Nephron progenitor cell (in vitro differentiated cells): ENCODE data around the gene SRPK3.
"Not testable (repeated sequence)": the region's sequence is repeated elsewhere in the genome, so short reads cannot be mapped to it uniquely, and the experiment has no call there.

ENCODE experiments used
- DNase-seq: peaks from one replicate; pipeline ENCODE4 v3.0.0; 2021
- H3K27ac Mint-ChIP-seq: 2 replicates; pipeline ENCODE4 v1.8.0; 2021; ENCODE audit warnings: mild to moderate bottlenecking, moderate library complexity, mixed read lengths
- H3K27me3 Mint-ChIP-seq: 2 replicates; pipeline ENCODE4 v1.8.0; 2021; ENCODE audit warnings: mild to moderate bottlenecking, low read depth, mixed read lengths; ENCODE audit not compliant: poor library complexity
- H3K36me3 Mint-ChIP-seq: 2 replicates; pipeline ENCODE4 v1.8.0; 2021; ENCODE audit warnings: low read depth, mixed read lengths
- H3K4me1 Mint-ChIP-seq: 2 replicates; pipeline ENCODE4 v1.8.0; 2021; ENCODE audit warnings: mixed read lengths
- H3K4me3 Mint-ChIP-seq: 2 replicates; pipeline ENCODE4 v1.8.0; 2021; ENCODE audit warnings: mild to moderate bottlenecking, moderate library complexity, mixed read lengths
- H3K9me3 Mint-ChIP-seq: 2 replicates; pipeline ENCODE4 v1.8.0; 2021; ENCODE audit warnings: mild to moderate bottlenecking, moderate library complexity, mixed read lengths
- CTCF ChIP-seq: fragments of 200-600 bp; sonication (generic); IDR thresholded peaks from 2 replicates; pipeline ENCODE4 v1.5.0; 2021; ENCODE audit warnings: antibody characterized with exemption

SRPK3 gene

DNA sequence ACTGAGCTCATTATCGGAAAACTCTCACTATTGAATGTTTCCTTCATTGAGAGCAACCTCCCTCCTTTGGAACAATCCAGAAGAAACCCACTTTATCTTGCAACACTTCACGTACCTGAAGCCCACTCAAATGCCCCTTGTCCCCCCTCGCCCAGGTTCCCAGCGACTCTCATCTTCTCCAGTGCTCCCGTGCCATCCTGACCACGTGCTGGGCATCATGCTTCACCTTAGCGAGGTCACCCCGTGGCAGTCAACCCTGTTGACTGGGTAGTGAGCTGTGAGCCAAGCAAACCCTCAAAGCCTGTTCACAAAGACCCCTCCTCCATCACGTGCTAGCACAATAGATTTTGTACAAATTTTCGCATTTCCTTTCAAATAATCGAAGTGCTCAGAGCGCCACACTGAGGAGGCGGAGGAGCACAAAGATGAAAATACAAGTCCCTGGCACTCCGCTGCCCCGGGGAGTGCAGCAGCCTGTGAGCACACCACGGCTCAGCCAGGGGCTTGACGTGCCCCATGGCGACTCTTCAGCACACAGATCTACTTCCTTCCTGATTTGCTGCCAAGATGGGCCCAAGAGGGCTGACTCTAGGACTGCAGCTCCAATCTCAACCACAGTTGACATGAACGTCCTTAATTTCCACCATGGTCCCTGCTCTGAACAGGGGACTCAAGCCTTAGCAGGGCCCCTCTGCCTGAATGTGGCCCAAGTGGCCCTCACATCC lies 33.9 kb downstream of the SRPK3 start:
- DNase-seq = no peak
- no peak overlapping the region for H3K27ac Mint-ChIP-seq
- no peak overlapping the region for H3K4me3 Mint-ChIP-seq
- H3K27me3 Mint-ChIP-seq = no peaks in the 10 kb centered on the region
- no peaks in the 10 kb centered on the region for H3K36me3 Mint-ChIP-seq
- H3K9me3 Mint-ChIP-seq = peaks cover 70% of the 10 kb centered on the region
- H3K4me1 Mint-ChIP-seq = peaks cover 28% of the 10 kb centered on the region
- no peak for TF ChIP-seq CTCF

GRCh38 chrX:153816831-153817690 lies 36.2 kb downstream of the SRPK3 start:
- TF ChIP-seq CTCF = no peak
- Mint-ChIP-seq H3K4me1 (peaks cover 29% of the 10 kb centered on the region), H3K9me3 (peaks cover 64% of the 10 kb centered on the region), H3K4me3 (peak overlapping the region; percentile 26), H3K27ac (peak overlapping the region; percentile 17), H3K27me3 (no peaks in the 10 kb centered on the region), H3K36me3 (no peaks in the 10 kb centered on the region)
- DNase-seq = no peak

DNA sequence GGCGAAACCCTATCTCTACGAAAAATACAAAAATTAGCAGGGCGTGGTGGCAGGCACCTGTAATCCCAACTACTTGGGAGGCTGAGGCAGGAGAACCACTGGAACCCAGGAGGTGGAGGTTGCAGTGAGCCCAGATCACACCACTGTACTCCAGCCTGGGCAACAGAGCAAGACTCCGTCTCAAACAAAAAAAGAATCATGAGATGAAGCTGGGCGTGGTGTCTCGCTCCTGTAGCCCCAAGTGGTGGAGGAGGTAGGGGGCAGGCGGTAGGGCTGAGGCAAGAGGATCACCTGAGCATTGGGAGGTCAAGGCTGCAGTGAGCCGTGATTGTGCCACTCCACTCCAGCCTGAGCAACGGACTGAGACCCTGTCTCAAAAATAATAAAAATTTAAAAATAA lies 37.2 kb downstream of the SRPK3 start:
- H3K4me1 Mint-ChIP-seq = peaks cover 32% of the 10 kb centered on the region
- H3K9me3 Mint-ChIP-seq = peaks cover 63% of the 10 kb centered on the region
- H3K36me3 Mint-ChIP-seq, H3K4me3 Mint-ChIP-seq, H3K27ac Mint-ChIP-seq, H3K27me3 Mint-ChIP-seq, DNase-seq: not testable (repeated sequence)

- no peaks in the 10 kb centered on the region for H3K27me3 Mint-ChIP-seq
- peak overlapping the region; percentile 70 for H3K4me3 Mint-ChIP-seq
- peaks cover 62% of the 10 kb centered on the region for H3K9me3 Mint-ChIP-seq
- H3K27ac Mint-ChIP-seq = no peak overlapping the region
- no peaks in the 10 kb centered on the region for H3K36me3 Mint-ChIP-seq
- H3K4me1 Mint-ChIP-seq = peaks cover 32% of the 10 kb centered on the region
- TF ChIP-seq CTCF = no peak
- DNase-seq = peak; percentile 79
Measured at GRCh38 chrX:153818571-153819383, 37.9 kb downstream of the SRPK3 start.

DNA sequence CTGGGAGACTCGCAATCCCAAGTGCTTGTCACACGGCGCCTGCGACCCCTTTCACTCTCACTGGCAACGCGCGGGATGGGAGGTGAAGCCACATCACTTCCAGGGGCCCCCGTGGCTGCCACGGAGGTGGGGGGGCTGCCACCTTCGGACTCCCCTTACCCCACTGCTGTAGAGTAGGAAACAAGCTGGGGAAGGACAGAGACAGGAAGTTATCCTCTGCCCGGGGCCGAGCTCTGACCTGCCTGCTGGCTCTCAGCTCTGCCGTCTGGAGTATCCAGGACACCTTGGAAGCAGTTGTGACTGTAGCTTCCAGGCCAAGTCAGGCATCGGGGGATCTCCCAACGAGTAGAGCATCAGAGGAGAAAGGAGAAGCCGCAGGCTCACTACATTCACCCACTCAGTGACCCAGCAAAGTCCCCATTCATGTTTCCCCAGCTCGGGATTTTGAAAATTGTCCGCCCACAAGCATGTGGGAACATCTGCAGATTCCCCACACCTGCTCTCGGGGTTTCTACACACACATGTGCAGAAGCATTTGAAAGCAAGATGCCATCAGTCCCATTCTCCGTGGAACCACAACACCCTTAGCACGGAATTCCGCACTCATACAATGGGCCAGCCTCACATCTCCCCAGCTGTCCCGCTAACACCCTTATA lies 38.7 kb downstream of the SRPK3 start:
- Mint-ChIP-seq H3K36me3 (no peaks in the 10 kb centered on the region), H3K27me3 (no peaks in the 10 kb centered on the region), H3K4me3 (peak overlapping the region; percentile 70), H3K4me1 (peaks cover 32% of the 10 kb centered on the region), H3K27ac (no peak overlapping the region), H3K9me3 (peaks cover 67% of the 10 kb centered on the region)
- no peak for DNase-seq
- TF ChIP-seq CTCF = no peak
